ENCODE data around the gene SLC26A6. TPM values are rescaled to one million over a fixed set of nuclear protein-coding genes. Genes with fewer than 3 reads are reported as not detected.

Gene SLC26A6
- total RNA-seq, 6 donors from 2014 or later: 10.5 to 66.0 (median 20.4) TPM

DNA sequence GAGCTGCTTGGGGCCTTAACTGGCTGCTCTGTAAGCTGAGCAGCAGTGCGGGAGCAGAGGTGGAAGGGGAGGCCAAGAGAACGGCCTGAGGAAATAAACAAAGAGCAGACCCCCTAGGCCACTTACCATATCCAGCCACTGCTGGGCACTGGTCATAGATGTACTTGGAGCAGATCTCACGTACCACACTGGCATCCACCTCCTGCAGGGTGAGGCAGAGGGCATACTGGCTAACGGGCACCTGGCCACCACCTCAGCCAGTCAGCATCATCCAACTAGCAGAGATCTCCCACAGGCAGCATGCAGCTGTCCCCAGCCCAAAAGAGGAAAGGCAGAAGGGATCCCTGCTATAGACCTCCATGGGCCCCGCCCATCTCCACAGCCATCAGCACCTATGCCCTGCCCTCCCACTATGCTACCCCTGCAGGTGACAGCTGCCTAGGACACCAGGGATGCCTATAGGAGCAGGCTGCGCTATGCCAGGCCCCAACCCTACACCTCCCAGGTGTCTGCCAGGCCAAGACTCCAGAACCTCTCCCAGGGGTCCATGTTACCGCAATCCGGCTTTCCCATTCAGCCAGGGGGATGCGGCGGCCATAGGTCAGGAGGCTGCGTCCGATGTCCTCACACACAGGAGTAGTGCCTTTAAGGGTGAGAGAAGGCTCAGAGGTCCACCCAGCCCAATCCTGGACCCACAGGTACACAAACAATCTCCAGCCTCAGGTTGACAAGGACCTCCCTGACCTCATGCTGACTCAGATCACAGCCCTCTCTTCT, 35.6 kb downstream of the SLC26A6 start:
- TF ChIP-seq EP300 (IDR thresholded peaks at IDR 0.05): no peak
- TF ChIP-seq POLR2AphosphoS5 (IDR thresholded peaks at IDR 0.05): no peak
- TF ChIP-seq, protein P1, sequence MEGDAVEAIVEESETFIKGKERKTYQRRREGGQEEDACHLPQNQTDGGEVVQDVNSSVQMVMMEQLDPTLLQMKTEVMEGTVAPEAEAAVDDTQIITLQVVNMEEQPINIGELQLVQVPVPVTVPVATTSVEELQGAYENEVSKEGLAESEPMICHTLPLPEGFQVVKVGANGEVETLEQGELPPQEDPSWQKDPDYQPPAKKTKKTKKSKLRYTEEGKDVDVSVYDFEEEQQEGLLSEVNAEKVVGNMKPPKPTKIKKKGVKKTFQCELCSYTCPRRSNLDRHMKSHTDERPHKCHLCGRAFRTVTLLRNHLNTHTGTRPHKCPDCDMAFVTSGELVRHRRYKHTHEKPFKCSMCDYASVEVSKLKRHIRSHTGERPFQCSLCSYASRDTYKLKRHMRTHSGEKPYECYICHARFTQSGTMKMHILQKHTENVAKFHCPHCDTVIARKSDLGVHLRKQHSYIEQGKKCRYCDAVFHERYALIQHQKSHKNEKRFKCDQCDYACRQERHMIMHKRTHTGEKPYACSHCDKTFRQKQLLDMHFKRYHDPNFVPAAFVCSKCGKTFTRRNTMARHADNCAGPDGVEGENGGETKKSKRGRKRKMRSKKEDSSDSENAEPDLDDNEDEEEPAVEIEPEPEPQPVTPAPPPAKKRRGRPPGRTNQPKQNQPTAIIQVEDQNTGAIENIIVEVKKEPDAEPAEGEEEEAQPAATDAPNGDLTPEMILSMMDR (IDR thresholded peaks at IDR 0.05): no peak
- no peak for TF ChIP-seq POLR2A (IDR thresholded peaks at IDR 0.05)
- H3K4me3 ChIP-seq: no peak overlapping the region
- ATAC-seq (ENCODE audit: low FRiP score in 2 of 2): no peak
- 97% methylated on average over 6 to 10 of the region's 12 CpGs for WGBS, 2 donors
- peaks cover 28 to 72% (median 67%) of the 10 kb centered on the region in 4 donors for H3K36me3 ChIP-seq
- H3K27ac ChIP-seq: peak overlapping the region; percentile 59 to 80 (median 69)
- H3K4me1 ChIP-seq: peaks cover 6 to 16% (median 10%) of the 10 kb centered on the region in 4 donors
- no peaks in the 10 kb centered on the region for H3K9me3 ChIP-seq
- H3K27me3 ChIP-seq: peaks cover 0 to 4% (median 0%) of the 10 kb centered on the region in 4 donors
- DNase-seq: peak in 1 of 2 donors; percentile 21

DNA sequence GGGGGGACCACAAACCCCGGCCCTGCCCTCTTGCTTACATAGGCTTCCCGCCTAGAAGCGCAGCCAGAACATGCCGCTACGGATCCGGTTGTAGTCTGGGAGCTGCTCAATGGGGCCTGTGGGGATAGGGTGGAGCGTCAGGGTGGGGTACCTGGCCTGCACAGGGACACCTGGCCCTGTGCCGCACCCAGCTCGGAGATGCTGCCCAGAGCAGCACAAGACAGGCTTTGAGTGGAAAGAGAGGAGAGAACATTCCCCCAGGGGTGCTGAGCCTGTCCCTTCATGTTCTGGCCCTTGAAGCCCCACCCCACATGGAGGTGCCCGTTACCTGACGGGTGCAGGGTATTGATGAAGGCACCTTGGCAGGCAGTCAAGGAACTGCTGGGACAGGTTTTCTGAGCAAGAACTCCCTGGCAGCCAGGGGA, 36.2 kb downstream of the SLC26A6 start:
- Histone ChIP-seq H3K36me3 (peaks cover 24 to 66% (median 61%) of the 10 kb centered on the region in 4 donors), H3K9me3 (no peaks in the 10 kb centered on the region), H3K27ac (peak overlapping the region; percentile 59 to 80 (median 69)), H3K27me3 (peaks cover 0 to 4% (median 0%) of the 10 kb centered on the region in 4 donors), H3K4me3 (no peak overlapping the region), H3K4me1 (peaks cover 7 to 20% (median 14%) of the 10 kb centered on the region in 4 donors)
- peak in 1 of 2 donors; percentile 1 for ATAC-seq (ENCODE audit: low FRiP score in 2 of 2)
- peak in 1 of 2 donors; percentile 27 for DNase-seq
- TF ChIP-seq POLR2A (IDR thresholded peaks at IDR 0.05) (no peak), EP300 (IDR thresholded peaks at IDR 0.05) (no peak), POLR2AphosphoS5 (IDR thresholded peaks at IDR 0.05) (no peak)
- TF ChIP-seq, protein P1 (IDR thresholded peaks at IDR 0.05): no peak
- 71 to 82% methylated on average over 11 of the region's 11 CpGs for WGBS, 2 donors

DNA sequence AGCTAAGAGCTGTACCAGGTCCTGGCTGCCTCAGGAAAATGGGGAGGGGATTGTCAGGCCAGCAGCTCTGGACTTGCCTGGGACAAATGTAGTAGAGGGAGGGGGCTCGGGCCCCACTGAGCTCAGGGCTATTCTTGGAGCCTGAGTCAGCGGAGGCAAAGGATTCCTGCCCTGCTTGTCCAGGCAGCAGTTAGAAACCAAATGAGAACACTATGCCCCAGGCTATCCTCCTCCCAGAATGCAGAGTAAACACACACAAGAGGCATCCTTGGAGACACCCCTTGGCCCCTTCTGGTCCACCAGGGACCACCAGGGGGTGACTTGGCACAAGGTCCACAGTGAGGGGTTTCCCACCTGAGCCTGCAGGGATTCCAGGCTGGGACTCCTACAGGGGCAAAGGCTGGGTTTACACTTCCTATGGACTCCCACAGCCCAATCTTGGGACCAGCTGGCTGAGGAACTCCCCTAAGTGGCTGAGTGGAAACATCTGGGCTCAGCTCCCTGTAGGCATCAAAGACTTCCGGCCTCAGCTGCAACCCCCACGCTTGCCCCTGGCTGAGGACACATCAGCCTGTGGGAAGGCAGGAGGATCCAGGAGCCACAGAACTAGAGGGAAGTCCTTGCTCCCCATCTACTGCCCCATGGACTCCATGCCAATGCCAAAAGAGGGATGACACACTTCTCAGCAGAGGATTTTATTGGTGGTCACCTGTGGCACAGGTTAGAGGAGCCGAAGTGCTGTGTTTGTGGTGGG, 36.8 kb downstream of the SLC26A6 start:
- ATAC-seq (ENCODE audit: low FRiP score in 2 of 2) (no peak), DNase-seq (peak in 1 of 2 donors; percentile 17)
- 61 to 83% methylated on average over 3 to 5 of the region's 5 CpGs for WGBS, 2 donors
- Histone ChIP-seq H3K4me1 (peaks cover 7 to 20% (median 14%) of the 10 kb centered on the region in 4 donors), H3K4me3 (no peak overlapping the region), H3K27ac (peak overlapping the region; percentile 59 to 80 (median 69)), H3K9me3 (no peaks in the 10 kb centered on the region), H3K36me3 (peaks cover 18 to 60% (median 55%) of the 10 kb centered on the region in 4 donors), H3K27me3 (peaks cover 0 to 4% (median 0%) of the 10 kb centered on the region in 4 donors)
- TF ChIP-seq POLR2A (IDR thresholded peaks at IDR 0.05): no peak
- TF ChIP-seq POLR2AphosphoS5 (IDR thresholded peaks at IDR 0.05): no peak
- TF ChIP-seq, protein P1 (IDR thresholded peaks at IDR 0.05): no peak
- TF ChIP-seq EP300 (IDR thresholded peaks at IDR 0.05): no peak

DNA sequence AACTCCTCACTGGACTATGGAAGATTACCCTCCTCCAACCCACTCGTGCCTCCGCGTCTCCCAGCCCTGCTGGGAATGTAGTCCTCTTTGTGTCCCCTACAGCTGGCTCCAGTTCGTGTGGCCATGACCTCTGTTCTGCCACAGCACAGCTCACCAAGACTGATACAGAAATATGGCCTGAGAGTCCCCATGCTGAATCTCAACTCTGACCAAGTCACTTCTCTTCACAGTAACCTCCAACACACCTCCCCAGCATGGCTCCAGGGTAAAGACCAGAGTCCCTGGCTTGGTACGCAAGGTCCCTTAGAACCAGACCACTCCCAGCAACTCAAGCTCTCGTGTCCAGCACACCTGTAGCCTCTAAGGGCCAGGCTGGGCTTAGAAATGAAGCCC, 37.9 kb downstream of the SLC26A6 start:
- Histone ChIP-seq H3K27ac (peak overlapping the region; percentile 58 to 80 (median 64)), H3K4me1 (peaks cover 7 to 20% (median 14%) of the 10 kb centered on the region in 4 donors), H3K36me3 (peaks cover 12 to 49% (median 44%) of the 10 kb centered on the region in 4 donors), H3K4me3 (no peak overlapping the region), H3K27me3 (peaks cover 0 to 4% (median 0%) of the 10 kb centered on the region in 4 donors), H3K9me3 (no peaks in the 10 kb centered on the region)
- no peak for DNase-seq
- ATAC-seq (ENCODE audit: low FRiP score in 2 of 2): no peak
- no peak for TF ChIP-seq EP300 (IDR thresholded peaks at IDR 0.05)
- no peak for TF ChIP-seq POLR2A (IDR thresholded peaks at IDR 0.05)
- TF ChIP-seq, protein P1 (IDR thresholded peaks at IDR 0.05): no peak
- TF ChIP-seq POLR2AphosphoS5 (IDR thresholded peaks at IDR 0.05): no peak
- 84 to 96% methylated on average over 5 to 6 of the region's 6 CpGs for WGBS, 2 donors

Measured in upper lobe of left lung (tissue), 6 donors.